Measurements from ENCODE around the gene LIN37. TPM values are rescaled to one million over a fixed set of nuclear protein-coding genes. Genes with fewer than 3 reads are reported as not detected.

LIN37 gene
- total RNA-seq, 1 donor from 2014 or later = 8.4 TPM

GRCh38 chr19:35774274-35775045 lies 26.1 kb downstream of the LIN37 start:
- no peak for DNase-seq (ENCODE audit: low spot score)

DNA sequence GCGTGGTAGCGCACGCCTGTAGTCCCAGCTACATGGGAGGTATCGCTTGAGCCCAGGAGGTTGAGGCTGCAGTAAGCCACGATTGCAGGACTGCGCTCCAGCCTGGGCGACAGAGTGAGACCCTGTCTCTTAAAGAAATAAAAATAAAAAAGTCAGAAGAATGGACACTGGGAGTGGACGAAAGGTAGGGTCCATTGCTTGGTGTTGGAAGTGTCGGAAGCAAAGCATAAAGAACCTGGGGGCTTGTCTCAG lies 26.6 kb downstream of the LIN37 start:
- DNase-seq (ENCODE audit: low spot score) = no peak

GRCh38 chr19:35775298-35776101 lies 27.1 kb downstream of the LIN37 start, which contains the start of gene ARHGAP33:
Gene ARHGAP33, plus strand, starts transcription at chr19:35775564. Its CDS starts 95 bp downstream, at chr19:35775659.
- peak; percentile 99 for DNase-seq (ENCODE audit: low spot score)

GRCh38 chr19:35776102-35776788 lies 27.9 kb downstream of the LIN37 start:
- no peak for DNase-seq (ENCODE audit: low spot score)

- no peak for DNase-seq (ENCODE audit: low spot score)
Measured at GRCh38 chr19:35777086-35777841, 28.9 kb downstream of the LIN37 start.

- no peak for DNase-seq (ENCODE audit: low spot score)
Measured at GRCh38 chr19:35777961-35778360, 29.6 kb downstream of the LIN37 start.

DNA sequence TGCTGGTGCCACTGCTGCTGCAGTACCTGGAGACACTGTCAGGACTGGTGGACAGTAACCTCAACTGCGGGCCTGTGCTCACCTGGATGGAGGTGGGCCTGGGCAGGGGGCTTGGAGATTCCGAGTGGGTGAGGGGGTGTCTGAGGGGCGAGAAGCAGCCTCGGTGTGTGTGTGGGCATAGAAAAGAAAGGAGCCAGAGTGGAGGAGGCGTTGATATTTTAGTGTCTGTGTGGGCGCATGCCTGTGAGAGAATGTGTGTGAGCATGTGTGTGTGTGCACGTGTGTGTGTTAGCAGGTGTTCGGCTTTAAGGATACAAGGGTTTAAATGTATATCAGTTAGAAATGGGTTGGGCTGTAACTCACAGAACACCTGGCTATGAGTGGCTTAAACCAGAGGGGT lies 30.7 kb downstream of the LIN37 start:
- no peak for DNase-seq (ENCODE audit: low spot score)

GRCh38 chr19:35780058-35780457 lies 31.7 kb downstream of the LIN37 start:
- no peak for DNase-seq (ENCODE audit: low spot score)

DNA sequence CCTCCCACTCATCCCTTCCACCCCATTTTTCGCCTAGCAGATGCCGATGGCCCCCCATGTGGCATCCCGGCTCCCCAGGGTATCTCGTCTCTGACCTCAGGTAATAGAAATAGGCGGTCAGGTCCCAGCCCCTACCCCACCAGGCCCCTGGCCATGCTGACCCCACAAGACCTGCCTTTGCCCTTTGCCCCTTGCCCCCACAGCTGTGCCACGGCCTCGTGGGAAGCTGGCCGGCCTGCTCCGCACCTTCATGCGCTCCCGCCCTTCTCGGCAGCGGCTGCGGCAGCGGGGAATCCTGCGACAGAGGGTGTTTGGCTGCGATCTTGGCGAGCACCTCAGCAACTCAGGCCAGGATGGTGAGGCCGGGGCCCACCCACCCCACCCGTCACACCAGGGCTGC lies 32.3 kb downstream of the LIN37 start:
- DNase-seq (ENCODE audit: low spot score) = no peak

GRCh38 chr19:35781650-35782049 lies 33.3 kb downstream of the LIN37 start:
- no peak for DNase-seq (ENCODE audit: low spot score)

GRCh38 chr19:35782589-35782988 lies 34.2 kb downstream of the LIN37 start:
- DNase-seq (ENCODE audit: low spot score) = no peak

DNA sequence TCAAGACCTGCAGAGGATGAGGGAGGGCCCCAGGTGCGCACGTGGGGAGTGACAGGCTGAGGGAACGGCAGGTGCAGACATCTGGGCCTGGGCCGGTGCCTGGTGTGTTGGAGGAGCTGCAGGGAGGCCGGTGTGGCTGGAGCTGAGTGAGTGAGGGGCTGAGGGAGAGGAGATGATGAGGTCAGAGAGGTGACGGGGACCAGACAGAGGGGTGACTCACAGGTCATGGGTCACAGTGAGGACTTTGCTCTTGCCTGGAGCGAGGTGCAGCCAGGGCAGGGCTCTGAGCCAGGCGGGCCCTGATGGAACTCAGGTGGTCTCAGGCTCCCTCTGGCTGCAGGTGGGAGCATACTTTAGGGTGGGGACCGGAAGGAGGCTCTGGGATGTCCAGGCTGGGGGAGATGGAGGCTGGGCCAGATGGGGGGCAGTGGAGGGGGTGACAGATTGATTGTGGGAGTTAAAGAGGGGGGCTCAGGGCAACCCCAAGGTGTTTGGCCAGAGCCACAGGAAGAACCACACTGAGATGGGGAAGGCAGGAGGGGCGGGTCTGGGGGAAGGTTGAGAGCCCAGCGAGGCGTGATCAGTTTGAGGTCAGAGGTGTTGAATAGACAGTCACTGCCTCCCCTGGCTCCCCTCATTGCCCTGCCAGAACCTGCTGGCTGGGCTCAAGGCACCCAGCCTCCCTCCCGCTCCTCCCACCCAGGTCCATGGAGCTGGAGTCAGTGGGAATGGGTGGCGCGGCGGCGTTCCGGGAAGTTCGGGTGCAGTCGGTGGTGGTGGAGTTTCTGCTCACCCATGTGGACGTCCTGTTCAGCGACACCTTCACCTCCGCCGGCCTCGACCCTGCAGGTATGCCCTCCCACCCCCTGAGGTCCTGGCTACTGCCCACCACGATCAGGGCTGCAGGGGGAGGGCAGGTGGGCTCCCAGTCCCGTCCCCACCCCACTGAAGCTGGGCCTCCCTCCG lies 35.4 kb downstream of the LIN37 start:
- DNase-seq (ENCODE audit: low spot score) = no peak

GRCh38 chr19:35784503-35785338 lies 36.3 kb downstream of the LIN37 start:
- DNase-seq (ENCODE audit: low spot score) = no peak

- DNase-seq (ENCODE audit: low spot score) = no peak
Measured at GRCh38 chr19:35785339-35785627, 36.9 kb downstream of the LIN37 start.

DNA sequence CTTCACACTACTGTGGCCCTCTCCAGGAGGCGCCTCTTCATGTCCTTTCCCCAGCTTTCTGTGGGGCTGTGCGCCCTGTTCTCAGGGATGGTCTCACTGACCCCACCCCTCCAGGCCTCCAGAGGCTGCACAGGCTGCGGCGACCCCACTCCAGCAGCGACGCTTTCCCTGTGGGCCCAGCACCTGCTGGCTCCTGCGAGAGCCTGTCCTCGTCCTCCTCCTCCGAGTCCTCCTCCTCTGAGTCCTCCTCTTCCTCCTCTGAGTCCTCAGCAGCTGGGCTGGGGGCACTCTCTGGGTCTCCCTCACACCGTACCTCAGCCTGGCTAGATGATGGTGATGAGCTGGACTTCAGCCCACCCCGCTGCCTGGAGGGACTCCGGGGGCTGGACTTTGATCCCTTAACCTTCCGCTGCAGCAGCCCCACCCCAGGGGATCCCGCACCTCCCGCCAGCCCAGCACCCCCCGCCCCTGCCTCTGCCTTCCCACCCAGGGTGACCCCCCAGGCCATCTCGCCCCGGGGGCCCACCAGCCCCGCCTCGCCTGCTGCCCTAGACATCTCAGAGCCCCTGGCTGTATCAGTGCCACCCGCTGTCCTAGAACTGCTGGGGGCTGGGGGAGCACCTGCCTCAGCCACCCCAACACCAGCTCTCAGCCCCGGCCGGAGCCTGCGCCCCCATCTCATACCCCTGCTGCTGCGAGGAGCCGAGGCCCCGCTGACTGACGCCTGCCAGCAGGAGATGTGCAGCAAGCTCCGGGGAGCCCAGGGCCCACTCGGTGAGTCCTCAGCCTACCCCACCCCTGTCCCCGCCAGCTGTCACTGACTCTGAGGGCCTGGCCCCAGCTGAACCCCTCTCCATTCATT lies 38.2 kb downstream of the LIN37 start:
- DNase-seq (ENCODE audit: low spot score) = no peak

DNA sequence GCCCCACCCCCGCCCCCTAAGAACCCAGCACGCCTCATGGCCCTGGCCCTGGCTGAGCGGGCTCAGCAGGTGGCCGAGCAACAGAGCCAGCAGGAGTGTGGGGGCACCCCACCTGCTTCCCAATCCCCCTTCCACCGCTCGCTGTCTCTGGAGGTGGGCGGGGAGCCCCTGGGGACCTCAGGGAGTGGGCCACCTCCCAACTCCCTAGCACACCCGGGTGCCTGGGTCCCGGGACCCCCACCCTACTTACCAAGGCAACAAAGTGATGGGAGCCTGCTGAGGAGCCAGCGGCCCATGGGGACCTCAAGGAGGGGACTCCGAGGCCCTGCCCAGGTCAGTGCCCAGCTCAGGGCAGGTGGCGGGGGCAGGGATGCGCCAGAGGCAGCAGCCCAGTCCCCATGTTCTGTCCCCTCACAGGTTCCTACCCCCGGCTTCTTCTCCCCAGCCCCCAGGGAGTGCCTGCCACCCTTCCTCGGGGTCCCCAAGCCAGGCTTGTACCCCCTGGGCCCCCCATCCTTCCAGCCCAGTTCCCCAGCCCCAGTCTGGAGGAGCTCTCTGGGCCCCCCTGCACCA lies 38.9 kb downstream of the LIN37 start:
- no peak for DNase-seq (ENCODE audit: low spot score)

- no peak for DNase-seq (ENCODE audit: low spot score)
Measured at GRCh38 chr19:35788205-35788960, 40.0 kb downstream of the LIN37 start.

Data from umbilical cord (tissue), 2 donors.